K562 treated with DMSO at 1 percent for 48 hours (cell line): Measurements from ENCODE around the gene STX8. TPM values are rescaled to one million over a fixed set of nuclear protein-coding genes. Genes with fewer than 3 reads are reported as not detected.

Experiments
- total RNA-seq: library from RNA; unstranded; fragments of 300-600 nt; gene quantifications from 2 replicates; pipeline ENCODE4 v1.2.3, GENCODE V29; 2022; ENCODE audit warnings: low replicate concordance; ENCODE audit errors: extremely low read depth

Gene STX8, protein sequence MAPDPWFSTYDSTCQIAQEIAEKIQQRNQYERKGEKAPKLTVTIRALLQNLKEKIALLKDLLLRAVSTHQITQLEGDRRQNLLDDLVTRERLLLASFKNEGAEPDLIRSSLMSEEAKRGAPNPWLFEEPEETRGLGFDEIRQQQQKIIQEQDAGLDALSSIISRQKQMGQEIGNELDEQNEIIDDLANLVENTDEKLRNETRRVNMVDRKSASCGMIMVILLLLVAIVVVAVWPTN
- not detected in 2 replicates for total RNA-seq

DNA sequence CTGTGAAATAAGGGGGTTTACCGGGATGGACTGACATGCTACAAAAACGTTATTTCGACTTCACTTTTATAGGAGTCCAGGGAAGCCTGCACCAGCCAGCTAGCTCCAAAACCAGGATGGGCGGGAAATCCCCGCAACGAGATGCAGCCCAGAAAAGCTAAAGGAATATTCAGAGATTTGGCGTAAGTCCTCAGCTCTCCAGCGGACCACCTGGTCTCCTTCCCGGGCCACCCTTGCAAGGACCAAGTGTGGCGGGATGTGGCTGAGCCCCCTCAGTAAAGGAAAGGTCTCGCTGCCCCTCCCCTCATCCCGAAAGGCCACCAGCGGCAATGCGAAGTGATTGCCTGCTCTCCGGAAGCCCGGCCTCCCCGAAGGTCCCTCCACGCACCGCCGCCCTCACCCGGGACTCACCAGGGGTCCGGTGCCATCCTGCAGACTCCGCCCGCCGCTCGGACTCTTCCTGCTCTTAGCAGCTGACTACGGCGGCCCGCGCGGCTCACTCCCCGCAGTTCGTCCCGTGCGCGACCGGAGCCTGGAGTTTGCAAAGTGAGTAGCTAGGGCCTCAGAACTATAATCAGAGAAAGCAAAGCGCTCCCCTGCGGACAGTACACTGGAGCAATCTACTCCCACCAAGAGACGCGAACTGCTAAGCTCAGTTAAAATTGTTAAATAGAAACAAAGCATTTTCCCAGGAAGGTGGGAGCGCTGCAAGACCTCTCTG lies at the start of gene STX8:
TSS of gene STX8 (minus strand) at position 440 of the 721 bp plus-strand sequence. CDS start at position 428, 12 bp downstream.

DNA sequence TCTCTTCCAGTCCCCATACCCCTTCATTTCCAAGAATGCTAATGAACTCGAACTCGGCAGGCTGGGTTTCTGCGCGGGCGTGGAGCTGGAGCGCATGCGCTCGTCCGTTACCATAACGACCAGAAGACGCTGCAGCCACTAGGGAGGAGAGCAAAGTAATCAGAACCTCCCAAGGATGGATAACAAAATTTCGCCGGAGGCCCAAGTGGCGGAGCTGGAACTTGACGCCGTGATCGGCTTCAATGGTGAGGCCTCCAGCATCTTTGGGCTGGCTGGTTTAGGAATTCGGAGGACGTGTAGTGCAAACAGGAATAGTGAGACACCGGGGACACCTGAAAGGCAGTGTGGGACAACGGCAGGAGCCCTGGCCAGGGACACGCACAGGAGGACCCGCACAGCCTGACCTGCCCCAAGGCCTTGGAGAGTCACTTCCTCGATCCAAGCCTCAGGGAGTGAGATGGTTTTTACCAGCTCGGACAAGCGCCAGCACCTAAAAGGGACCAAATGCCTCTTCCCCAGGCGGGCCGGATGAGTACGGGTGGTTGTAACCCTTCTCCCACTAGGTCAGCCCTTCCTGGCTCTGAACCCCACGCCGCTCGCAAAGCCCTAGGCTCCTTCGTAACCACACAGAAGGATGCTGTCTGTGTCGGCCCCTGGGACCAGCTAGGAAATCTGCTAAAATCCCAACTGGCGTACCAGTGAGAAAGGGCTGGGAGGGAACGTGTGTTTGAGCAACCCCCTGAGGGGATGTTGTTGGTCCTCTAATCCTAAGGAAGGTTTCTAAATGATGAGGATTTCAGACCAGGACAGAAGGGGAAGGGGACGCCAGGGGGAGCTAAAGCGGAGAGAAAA lies 1.1 kb upstream of the STX8 start, which contains the start of gene CFAP52:
TSS of gene CFAP52 (plus strand) at position 122 of the 852 bp plus-strand sequence. CDS start at position 176, 54 bp downstream.

Other genes starting within 250 kb of the STX8 start
- not detected in 2 replicates for gene CFAP52, start 822 bp upstream of the STX8 start, total RNA-seq
- not detected in 2 replicates for gene USP43, start 69.7 kb upstream of the STX8 start, total RNA-seq
- not detected in 2 replicates for gene DHRS7C, start 215.8 kb upstream of the STX8 start, total RNA-seq
- not detected in 2 replicates for gene GSG1L2, start 246.3 kb upstream of the STX8 start, total RNA-seq